ENCODE results near the gene TRIM2. TPM values are rescaled to one million over a fixed set of nuclear protein-coding genes. Genes with fewer than 3 reads are reported as not detected.

TRIM2 gene
- polyA plus RNA-seq, 1 of the 3 experiments (the other 2 are of a cell fraction), result 16.4 TPM

- 98% methylated on average over 3 of the region's 3 CpGs for WGBS (ENCODE audit: low lambda C conversion rate)
- TF ChIP-seq RCOR1 (IDR thresholded peaks at IDR 0.05; ENCODE audit: low read length) (no peak), FOXM1 (IDR thresholded peaks at IDR 0.05; ENCODE audit: low read depth) (no peak), CHD2 (IDR thresholded peaks at IDR 0.05; ENCODE audit: low read length, partially characterized antibody) (no peak), NFIC (IDR thresholded peaks at IDR 0.05; ENCODE audit: borderline replicate concordance) (no peak), RXRA (IDR thresholded peaks at IDR 0.05; ENCODE audit: borderline replicate concordance, low read depth) (no peak), GABPA (IDR thresholded peaks at IDR 0.05; ENCODE audit: low read depth) (no peak), TAF1 (IDR thresholded peaks at IDR 0.05; ENCODE audit: borderline replicate concordance, low read depth, low read length) (no peak), ELF1 (IDR thresholded peaks at IDR 0.05) (no peak)
- TF ChIP-seq, protein P1, sequence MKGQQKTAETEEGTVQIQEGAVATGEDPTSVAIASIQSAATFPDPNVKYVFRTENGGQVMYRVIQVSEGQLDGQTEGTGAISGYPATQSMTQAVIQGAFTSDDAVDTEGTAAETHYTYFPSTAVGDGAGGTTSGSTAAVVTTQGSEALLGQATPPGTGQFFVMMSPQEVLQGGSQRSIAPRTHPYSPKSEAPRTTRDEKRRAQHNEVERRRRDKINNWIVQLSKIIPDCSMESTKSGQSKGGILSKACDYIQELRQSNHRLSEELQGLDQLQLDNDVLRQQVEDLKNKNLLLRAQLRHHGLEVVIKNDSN (IDR thresholded peaks at IDR 0.05; ENCODE audit: borderline replicate concordance, low read depth), result no peak
- TF ChIP-seq, protein P2, sequence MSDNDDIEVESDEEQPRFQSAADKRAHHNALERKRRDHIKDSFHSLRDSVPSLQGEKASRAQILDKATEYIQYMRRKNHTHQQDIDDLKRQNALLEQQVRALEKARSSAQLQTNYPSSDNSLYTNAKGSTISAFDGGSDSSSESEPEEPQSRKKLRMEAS (IDR thresholded peaks at IDR 0.05; ENCODE audit: low read depth), result no peak
- peaks cover 0 to 3% of the 10 kb centered on the region in 2 experiments; a peak in 1 of 4 replicates for H3K4me1 ChIP-seq (ENCODE audit: control insufficient read depth in 1 of 2, insufficient read depth in 2 of 2, low read depth in 1 of 2, low read length in 1 of 2)
- no peak overlapping the region for H2AFZ ChIP-seq (ENCODE audit: low read depth)
- H4K20me1 ChIP-seq (ENCODE audit: insufficient read depth), result no peaks in the 10 kb centered on the region
- no peaks in the 10 kb centered on the region for H3K9me2 ChIP-seq
- H3K9me3 ChIP-seq, result no peaks in the 10 kb centered on the region
- no peaks in the 10 kb centered on the region for H3K27me3 ChIP-seq (ENCODE audit: insufficient read depth)
- ChIA-PET CTCF (interaction anchor here (0.7 kb wide), 1 partner anchor 206 kb away, joined by 3 read pairs; no protein-coding TSS in a partner anchor), POLR2A (no interaction called here)
- H3K4me3 ChIP-seq (ENCODE audit: low read depth in 2 of 2, low read length in 1 of 2), result no peak overlapping the region
- H3K36me3 ChIP-seq (replicated peaks in 1 of 2; ENCODE audit: control insufficient read depth in 1 of 2, insufficient read depth in 2 of 2, low read length in 1 of 2), result peaks cover 39 to 45% of the 10 kb centered on the region in 2 experiments
- H3F3A ChIP-seq (replicated peaks; ENCODE audit: insufficient read depth), result peaks cover 4% of the 10 kb centered on the region
- H3K79me2 ChIP-seq (ENCODE audit: insufficient read depth), result peaks cover 5% of the 10 kb centered on the region
- no peak overlapping the region for H3K4me2 ChIP-seq
- H3K27ac ChIP-seq (ENCODE audit: low read depth in 2 of 2, low read length in 1 of 2), result no peak overlapping the region
- no peak overlapping the region for H3K9ac ChIP-seq
- DNase-seq, result no peak
Measured at GRCh38 chr4:153290134-153290533, 85.9 kb downstream of the TRIM2 start.

DNA sequence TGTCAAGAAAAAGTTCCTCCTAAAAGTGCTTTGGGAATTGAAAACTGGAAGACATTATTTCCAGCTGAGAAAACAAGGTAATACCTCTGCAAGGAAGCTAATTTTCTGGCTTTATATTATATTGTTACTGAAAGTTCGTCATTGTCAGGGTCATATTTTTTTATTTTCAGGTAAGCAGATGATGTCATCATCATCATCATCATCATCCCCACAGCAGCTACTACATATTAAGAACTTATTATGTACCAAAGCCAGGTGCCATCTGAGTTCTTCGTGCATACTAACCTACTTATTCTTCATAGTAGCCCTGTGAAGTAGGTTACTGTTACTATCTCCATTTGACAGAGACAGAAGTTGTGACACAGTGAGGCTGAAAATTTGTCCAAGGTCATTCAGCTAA lies 87.3 kb downstream of the TRIM2 start:
- Histone ChIP-seq H3K9me2 (no peaks in the 10 kb centered on the region), H2AFZ (ENCODE audit: low read depth) (no peak overlapping the region), H4K20me1 (ENCODE audit: insufficient read depth) (no peaks in the 10 kb centered on the region), H3K4me1 (ENCODE audit: control insufficient read depth in 1 of 2, insufficient read depth in 2 of 2, low read depth in 1 of 2, low read length in 1 of 2) (peaks cover 0 to 6% of the 10 kb centered on the region in 2 experiments; a peak in 2 of 4 replicates), H3K27ac (ENCODE audit: low read depth in 2 of 2, low read length in 1 of 2) (no peak overlapping the region), H3K4me3 (ENCODE audit: low read depth in 2 of 2, low read length in 1 of 2) (no peak overlapping the region), H3K9me3 (no peaks in the 10 kb centered on the region), H3K27me3 (ENCODE audit: insufficient read depth) (no peaks in the 10 kb centered on the region), H3K4me2 (no peak overlapping the region), H3F3A (replicated peaks; ENCODE audit: insufficient read depth) (peaks cover 4% of the 10 kb centered on the region), H3K79me2 (ENCODE audit: insufficient read depth) (peaks cover 5% of the 10 kb centered on the region), H3K9ac (no peak overlapping the region), H3K36me3 (replicated peaks in 1 of 2; ENCODE audit: control insufficient read depth in 1 of 2, insufficient read depth in 2 of 2, low read length in 1 of 2) (peaks cover 40 to 52% of the 10 kb centered on the region in 2 experiments)
- DNase-seq, result no peak
- CTCF ChIA-PET, result no interaction called here
- TF ChIP-seq, protein P2 (IDR thresholded peaks at IDR 0.05; ENCODE audit: low read depth), result no peak
- TF ChIP-seq MXI1 (IDR thresholded peaks at IDR 0.05; ENCODE audit: low read depth, low read length) (no peak), RXRA (IDR thresholded peaks at IDR 0.05; ENCODE audit: borderline replicate concordance, low read depth) (no peak), RCOR1 (IDR thresholded peaks at IDR 0.05; ENCODE audit: low read length) (no peak), NFIC (IDR thresholded peaks at IDR 0.05; ENCODE audit: borderline replicate concordance) (no peak), CTCF (IDR thresholded peaks at IDR 0.05) (no peak), YY1 (IDR thresholded peaks at IDR 0.05; ENCODE audit: low read depth) (no peak)
- 83% methylated on average over 2 of the region's 2 CpGs for WGBS (ENCODE audit: low lambda C conversion rate)
- POLR2A ChIA-PET, result no interaction called here
